MM.1S (cell line): ENCODE measurements around the gene FARP2.

ENCODE experiments used
- DNase-seq: peaks from one replicate; pipeline ENCODE4 v3.0.0-alpha.2; 2015
- H2AFZ ChIP-seq: fragments of 300-600 bp; sonication (generic); 2 replicates; pipeline ENCODE4 v1.6.0; 2016; ENCODE audit warnings: antibody characterized with exemption, low read length
- H3F3A ChIP-seq: fragments of 300-600 bp; sonication (generic); 2 replicates; pipeline ENCODE4 v1.6.1; 2016; ENCODE audit warnings: mild to moderate bottlenecking, antibody characterized with exemption, low read length, moderate library complexity, mixed read lengths; ENCODE audit not compliant: insufficient read depth
- H3K27ac ChIP-seq: fragments of 300-600 bp; sonication (generic); 2 replicates; pipeline ENCODE4 v1.5.1; 2016; ENCODE audit warnings: mild to moderate bottlenecking, low read length
- H3K27me3 ChIP-seq: fragments of 300-600 bp; sonication (generic); replicated peaks from 2 replicates; pipeline ENCODE4 v1.6.0; 2016; ENCODE audit warnings: low read length; ENCODE audit not compliant: insufficient read depth
- H3K36me3 ChIP-seq: fragments of 300-600 bp; sonication (generic); replicated peaks from 2 replicates; pipeline ENCODE4 v1.6.1; 2016; ENCODE audit warnings: mild to moderate bottlenecking, low read length, mixed read lengths; ENCODE audit not compliant: insufficient read depth
- H3K4me1 ChIP-seq: fragments of 300-600 bp; sonication (generic); 2 replicates; pipeline ENCODE4 v1.6.1; 2016; ENCODE audit warnings: low read length, mixed read lengths
- H3K4me2 ChIP-seq: fragments of 300-600 bp; sonication (generic); 2 replicates; pipeline ENCODE4 v1.6.0; 2016; ENCODE audit warnings: low read depth, low read length
- H3K4me3 ChIP-seq: fragments of 300-600 bp; sonication (generic); 2 replicates; pipeline ENCODE4 v1.5.1; 2016; ENCODE audit warnings: low read length, mixed read lengths
- H3K79me2 ChIP-seq: fragments of 300-600 bp; sonication (generic); 2 replicates; pipeline ENCODE4 v1.6.1; 2016; ENCODE audit warnings: mixed run types, low read length, mixed read lengths
- H3K9ac ChIP-seq: fragments of 300-600 bp; sonication (generic); 2 replicates; pipeline ENCODE4 v1.6.1; 2016; ENCODE audit warnings: low read length, mixed read lengths
- H3K9me2 ChIP-seq: fragments of 300-600 bp; sonication (generic); replicated peaks from 2 replicates; pipeline ENCODE4 v1.6.1; 2016; ENCODE audit warnings: mild to moderate bottlenecking, low read length, mixed read lengths; ENCODE audit not compliant: insufficient read depth
- H3K9me3 ChIP-seq: fragments of 300-600 bp; sonication (generic); replicated peaks from 2 replicates; pipeline ENCODE4 v1.6.1; 2016; ENCODE audit warnings: mild to moderate bottlenecking, low read length, mixed read lengths; ENCODE audit not compliant: insufficient read depth
- H4K20me1 ChIP-seq: fragments of 300-600 bp; sonication (generic); 2 replicates; pipeline ENCODE4 v1.6.1; 2016; ENCODE audit warnings: mild to moderate bottlenecking, low read length, moderate library complexity, mixed read lengths; ENCODE audit not compliant: insufficient read depth
- EZH2 ChIP-seq: fragments of 300-600 bp; sonication (generic); optimal IDR thresholded peaks from 2 replicates; pipeline ENCODE3; 2017; ENCODE audit warnings: low read depth, mild to moderate bottlenecking, antibody characterized with exemption, low read length, mixed read lengths
- EZH2phosphoT487 ChIP-seq: fragments of 300-600 bp; sonication (generic); IDR thresholded peaks from 2 replicates; pipeline ENCODE4 v1.6.1; 2018; ENCODE audit warnings: antibody characterized with exemption, low read length
- TF ChIP-seq, protein P1 (sequence below): fragments of 300-600 bp; sonication (generic); IDR thresholded peaks from 2 replicates; pipeline ENCODE4 v1.5.1; 2016; ENCODE audit warnings: antibody characterized with exemption, low read length, mixed read lengths

FARP2 gene

DNA sequence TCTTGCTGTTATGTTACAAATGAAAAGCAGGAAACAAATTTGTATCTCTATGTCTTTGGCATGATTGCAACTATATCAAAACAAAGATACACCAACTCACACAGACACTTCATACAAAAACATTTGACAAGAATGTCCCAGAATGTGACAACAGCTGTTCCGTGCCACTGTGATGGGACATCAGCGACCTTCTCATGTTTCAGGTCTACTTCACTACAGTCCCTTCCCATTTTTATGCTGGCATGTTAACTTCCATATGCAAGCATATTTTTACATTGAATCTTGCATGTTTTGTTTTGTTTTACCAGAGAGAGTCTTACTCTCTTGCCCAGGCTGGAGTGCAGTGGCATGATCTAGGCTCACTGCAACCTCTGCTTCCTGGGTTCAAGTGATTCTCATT lies 81.1 kb downstream of the FARP2 start:
- peaks cover 1% of the 10 kb centered on the region; the same call in 1 of the 2 replicates for H3K36me3 ChIP-seq
- H2AFZ ChIP-seq = no peak overlapping the region

DNA sequence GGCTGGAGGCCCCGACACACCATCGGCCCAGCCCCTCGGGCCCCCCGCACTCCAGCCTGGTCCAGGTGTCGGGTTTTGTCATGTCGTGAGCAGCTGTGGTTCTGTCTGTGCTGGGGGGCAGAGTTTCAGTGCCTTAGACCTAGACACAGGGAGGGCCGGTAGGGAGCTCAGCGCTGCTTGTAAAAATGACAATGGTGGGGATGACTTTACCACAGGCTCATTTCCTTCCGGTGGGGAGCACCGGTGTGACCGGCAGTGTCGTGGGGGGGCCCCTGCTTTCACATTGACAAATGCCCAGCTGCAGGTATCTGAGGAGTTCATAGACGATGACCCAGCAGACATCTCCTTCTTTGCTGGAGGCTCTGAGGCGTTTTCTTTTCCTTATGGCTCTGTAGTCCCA lies 85.4 kb downstream of the FARP2 start:
- DNase-seq = no peak
- no peak for TF ChIP-seq EZH2
- TF ChIP-seq, protein P1, sequence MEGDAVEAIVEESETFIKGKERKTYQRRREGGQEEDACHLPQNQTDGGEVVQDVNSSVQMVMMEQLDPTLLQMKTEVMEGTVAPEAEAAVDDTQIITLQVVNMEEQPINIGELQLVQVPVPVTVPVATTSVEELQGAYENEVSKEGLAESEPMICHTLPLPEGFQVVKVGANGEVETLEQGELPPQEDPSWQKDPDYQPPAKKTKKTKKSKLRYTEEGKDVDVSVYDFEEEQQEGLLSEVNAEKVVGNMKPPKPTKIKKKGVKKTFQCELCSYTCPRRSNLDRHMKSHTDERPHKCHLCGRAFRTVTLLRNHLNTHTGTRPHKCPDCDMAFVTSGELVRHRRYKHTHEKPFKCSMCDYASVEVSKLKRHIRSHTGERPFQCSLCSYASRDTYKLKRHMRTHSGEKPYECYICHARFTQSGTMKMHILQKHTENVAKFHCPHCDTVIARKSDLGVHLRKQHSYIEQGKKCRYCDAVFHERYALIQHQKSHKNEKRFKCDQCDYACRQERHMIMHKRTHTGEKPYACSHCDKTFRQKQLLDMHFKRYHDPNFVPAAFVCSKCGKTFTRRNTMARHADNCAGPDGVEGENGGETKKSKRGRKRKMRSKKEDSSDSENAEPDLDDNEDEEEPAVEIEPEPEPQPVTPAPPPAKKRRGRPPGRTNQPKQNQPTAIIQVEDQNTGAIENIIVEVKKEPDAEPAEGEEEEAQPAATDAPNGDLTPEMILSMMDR = no peak
- no peak for TF ChIP-seq EZH2phosphoT487
- H3K4me2 ChIP-seq = no peak overlapping the region
- no peaks in the 10 kb centered on the region for H3K36me3 ChIP-seq
- H3K9ac ChIP-seq = no peak overlapping the region
- H3K79me2 ChIP-seq = no peaks in the 10 kb centered on the region
- no peak overlapping the region for H3K4me3 ChIP-seq
- H2AFZ ChIP-seq = no peak overlapping the region
- no peaks in the 10 kb centered on the region for H3K27me3 ChIP-seq
- H3K9me2 ChIP-seq = no peaks in the 10 kb centered on the region
- H3K9me3 ChIP-seq = no peaks in the 10 kb centered on the region
- peaks cover 34% of the 10 kb centered on the region for H3K4me1 ChIP-seq
- H4K20me1 ChIP-seq = peaks cover 22% of the 10 kb centered on the region
- peaks cover 27% of the 10 kb centered on the region for H3F3A ChIP-seq
- no peak overlapping the region for H3K27ac ChIP-seq

More for the DNA sequence above, 81.1 kb downstream of the FARP2 start:
- no peaks in the 10 kb centered on the region for H3K4me1 ChIP-seq
- H3K9ac ChIP-seq = no peak overlapping the region
- H3F3A ChIP-seq = no peaks in the 10 kb centered on the region
- no peak for DNase-seq
- no peaks in the 10 kb centered on the region for H3K27me3 ChIP-seq
- no peaks in the 10 kb centered on the region for H3K9me2 ChIP-seq
- H3K4me3 ChIP-seq = no peak overlapping the region
- H3K27ac ChIP-seq = no peak overlapping the region
- no peaks in the 10 kb centered on the region for H3K9me3 ChIP-seq
- no peak overlapping the region for H3K4me2 ChIP-seq
- H3K79me2 ChIP-seq = no peaks in the 10 kb centered on the region
- no peak for TF ChIP-seq EZH2
- TF ChIP-seq, protein P1 = no peak
- no peak for TF ChIP-seq EZH2phosphoT487
- peaks cover 5% of the 10 kb centered on the region; the same call in 1 of the 2 replicates for H4K20me1 ChIP-seq

DNA sequence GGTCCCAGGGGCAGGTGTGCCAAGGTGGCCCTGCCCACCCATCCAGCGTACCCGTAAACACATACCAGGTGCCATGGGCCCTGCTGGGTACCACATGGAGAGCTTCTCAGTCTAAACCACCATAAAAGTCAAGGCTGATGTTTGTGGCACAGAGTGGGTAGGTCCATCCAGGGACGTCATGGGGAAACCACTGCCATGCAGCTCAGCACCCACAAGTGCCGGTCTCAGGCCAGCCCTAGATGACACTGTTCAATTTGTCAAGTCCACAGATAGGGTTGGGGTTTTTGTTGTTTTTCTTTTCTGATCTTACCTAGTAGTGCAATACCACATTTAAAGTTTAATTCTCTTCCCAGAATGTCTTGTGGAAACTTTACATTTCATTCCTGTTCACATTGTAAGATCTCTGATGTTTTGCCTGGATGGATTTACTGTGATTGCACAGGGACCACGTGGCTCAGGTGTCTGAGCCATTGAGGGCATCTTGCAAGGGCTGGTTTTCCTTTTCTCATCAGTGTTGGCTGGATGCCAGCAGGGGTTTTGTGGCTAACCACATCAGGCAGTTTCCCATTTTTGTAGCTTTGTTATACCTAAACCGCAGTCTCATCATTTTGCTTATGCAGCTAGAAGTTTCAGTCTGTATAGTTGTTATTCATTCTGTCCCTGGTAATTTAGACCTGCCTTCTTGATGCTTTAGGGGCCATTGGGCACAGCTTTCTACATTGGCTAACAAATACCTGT lies 87.6 kb downstream of the FARP2 start:
- Histone ChIP-seq H3K4me2 (peak overlapping the region; percentile 53), H3K4me1 (peaks cover 34% of the 10 kb centered on the region), H3K27me3 (no peaks in the 10 kb centered on the region), H2AFZ (no peak overlapping the region), H4K20me1 (peaks cover 22% of the 10 kb centered on the region), H3K27ac (no peak overlapping the region), H3K9me2 (no peaks in the 10 kb centered on the region), H3K4me3 (no peak overlapping the region), H3K36me3 (no peaks in the 10 kb centered on the region), H3F3A (peaks cover 27% of the 10 kb centered on the region), H3K9ac (no peak overlapping the region), H3K9me3 (no peaks in the 10 kb centered on the region), H3K79me2 (no peaks in the 10 kb centered on the region)
- TF ChIP-seq EZH2phosphoT487 = no peak
- TF ChIP-seq, protein P1 = no peak
- TF ChIP-seq EZH2 = no peak
- peak; percentile 96 for DNase-seq
